HG03066 (cell line): ENCODE measurements around the gene TMEM86A.

ENCODE experiments used
- ATAC-seq: cut with Tn5 transposase; IDR thresholded peaks from one replicate; pipeline ENCODE4 v1.9.1; 2021; ENCODE audit warnings: low read depth; ENCODE audit not compliant: unreplicated experiment

TMEM86A gene

DNA sequence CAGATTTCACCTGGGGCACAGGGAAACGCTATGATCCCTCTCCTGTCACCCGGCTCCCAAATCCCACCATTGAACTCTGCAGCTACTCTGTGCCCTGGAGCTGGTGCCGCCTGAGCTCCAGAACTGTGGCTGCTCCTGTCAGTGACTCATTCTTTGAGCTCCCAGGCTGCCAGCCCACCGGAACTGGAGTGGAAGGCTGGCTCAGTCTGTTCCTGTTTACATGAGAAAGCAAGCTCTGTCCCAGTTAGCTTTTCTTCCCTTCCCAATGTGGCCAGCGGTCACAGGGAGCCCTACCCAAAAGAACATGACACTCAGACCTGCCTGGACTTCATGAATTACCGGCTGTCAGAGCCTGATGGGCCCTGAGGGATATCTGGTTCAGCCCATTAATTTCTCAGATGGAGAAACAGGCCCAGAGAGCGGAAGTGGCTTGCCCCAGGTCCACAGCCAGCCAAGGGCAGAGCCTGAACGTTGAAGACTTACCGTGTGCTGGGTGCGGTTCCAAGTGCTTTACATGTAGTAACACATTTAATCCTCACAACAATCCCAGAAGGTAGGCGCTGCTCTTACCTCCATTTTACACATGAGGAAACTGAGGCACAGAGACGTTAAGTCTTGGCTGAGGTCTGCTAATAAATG is 51.2 kb downstream of the TMEM86A start:
- ATAC-seq: no peak

DNA sequence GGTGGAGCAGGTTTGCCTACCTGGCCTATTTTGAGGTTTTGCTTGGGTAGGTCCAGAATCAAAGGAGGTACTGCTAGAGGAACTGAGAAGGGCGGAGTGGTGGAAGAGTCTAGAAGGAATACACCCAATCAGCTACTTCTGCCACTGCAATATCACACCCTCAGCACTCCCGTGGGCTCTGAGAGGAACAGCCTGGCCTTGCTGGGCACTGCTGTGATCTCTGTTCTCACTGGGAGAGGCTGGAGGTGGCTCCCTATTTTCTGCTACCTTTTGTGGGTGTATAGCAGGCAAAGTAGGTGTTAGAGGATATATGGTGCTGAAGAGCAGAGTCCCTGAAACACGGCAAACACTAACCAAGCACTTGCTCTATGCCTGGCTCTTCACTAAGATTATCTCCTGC is 52.4 kb downstream of the TMEM86A start:
- no peak for ATAC-seq

DNA sequence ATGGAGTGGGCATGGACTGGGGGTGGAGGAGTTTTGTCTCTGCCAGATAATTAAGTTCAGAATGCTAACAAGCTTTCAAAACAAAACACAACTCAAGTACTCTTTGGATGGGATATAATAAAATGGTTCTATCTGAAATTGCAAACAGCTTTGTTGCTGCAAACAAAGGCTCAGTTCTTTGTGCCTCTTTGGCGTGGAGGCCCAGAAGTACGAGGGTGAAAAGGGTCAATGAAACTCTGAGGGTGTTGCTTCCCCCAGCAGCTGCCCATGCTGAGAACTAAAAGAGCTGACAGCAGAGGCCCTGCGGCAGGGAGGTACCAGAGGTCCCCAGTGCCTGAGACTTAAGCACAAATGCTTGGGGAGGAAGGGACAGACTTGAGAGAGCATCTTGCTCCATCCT is 53.9 kb downstream of the TMEM86A start:
- no peak for ATAC-seq

DNA sequence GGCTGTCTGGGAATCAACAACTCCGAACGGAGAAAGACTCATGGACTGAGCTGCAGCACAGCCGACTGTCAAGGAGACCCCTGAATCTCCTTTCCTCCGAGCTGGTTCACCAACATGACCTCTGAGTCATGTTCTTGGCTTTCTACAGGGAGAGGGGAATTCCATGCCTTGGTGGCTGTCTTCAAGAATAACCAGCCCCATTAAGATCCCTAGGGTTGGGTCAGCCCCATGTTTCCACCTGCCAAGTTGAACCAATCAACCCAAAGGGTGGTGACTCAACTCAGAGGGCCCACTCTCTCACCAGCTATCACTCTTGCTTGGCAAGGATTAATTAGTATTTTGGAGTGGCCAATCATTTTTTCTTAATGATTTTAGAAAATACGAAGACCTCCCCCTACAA is 55.7 kb downstream of the TMEM86A start:
- no peak for ATAC-seq
